ENCODE measurements around the gene NRIP1.

Gene NRIP1

DNA sequence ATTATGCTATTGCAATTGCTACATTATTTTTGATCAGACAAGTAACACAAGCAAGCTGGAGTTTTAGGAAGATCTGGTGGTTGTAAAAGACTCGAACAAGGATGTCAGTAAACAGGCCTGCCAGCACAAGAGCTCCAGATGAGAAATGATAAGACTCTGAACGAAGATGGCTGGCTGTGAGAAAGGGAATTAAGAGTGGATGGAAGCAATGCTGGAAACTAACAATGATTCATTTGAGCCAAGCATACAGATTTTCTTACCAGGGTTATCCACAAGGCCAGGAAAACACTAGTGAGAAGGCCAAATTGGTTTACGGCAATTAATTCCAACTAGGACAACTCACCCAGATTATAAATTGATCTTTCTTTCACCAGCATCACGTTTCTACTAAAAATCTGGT, 54.2 kb downstream of the NRIP1 start:
- DNase-seq (ENCODE audit: extremely low read depth, insufficient read length) = no peak
- TF ChIP-seq, protein P1, sequence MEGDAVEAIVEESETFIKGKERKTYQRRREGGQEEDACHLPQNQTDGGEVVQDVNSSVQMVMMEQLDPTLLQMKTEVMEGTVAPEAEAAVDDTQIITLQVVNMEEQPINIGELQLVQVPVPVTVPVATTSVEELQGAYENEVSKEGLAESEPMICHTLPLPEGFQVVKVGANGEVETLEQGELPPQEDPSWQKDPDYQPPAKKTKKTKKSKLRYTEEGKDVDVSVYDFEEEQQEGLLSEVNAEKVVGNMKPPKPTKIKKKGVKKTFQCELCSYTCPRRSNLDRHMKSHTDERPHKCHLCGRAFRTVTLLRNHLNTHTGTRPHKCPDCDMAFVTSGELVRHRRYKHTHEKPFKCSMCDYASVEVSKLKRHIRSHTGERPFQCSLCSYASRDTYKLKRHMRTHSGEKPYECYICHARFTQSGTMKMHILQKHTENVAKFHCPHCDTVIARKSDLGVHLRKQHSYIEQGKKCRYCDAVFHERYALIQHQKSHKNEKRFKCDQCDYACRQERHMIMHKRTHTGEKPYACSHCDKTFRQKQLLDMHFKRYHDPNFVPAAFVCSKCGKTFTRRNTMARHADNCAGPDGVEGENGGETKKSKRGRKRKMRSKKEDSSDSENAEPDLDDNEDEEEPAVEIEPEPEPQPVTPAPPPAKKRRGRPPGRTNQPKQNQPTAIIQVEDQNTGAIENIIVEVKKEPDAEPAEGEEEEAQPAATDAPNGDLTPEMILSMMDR (IDR thresholded peaks at IDR 0.05; ENCODE audit: insufficient read depth, low read length, poor library complexity, severe bottlenecking) = no peak
- Histone ChIP-seq H3K4me3 (replicated peaks; ENCODE audit: low read depth, low read length) (no peak overlapping the region), H3K36me3 (ENCODE audit: control insufficient read depth, insufficient read depth, low read length) (no peaks in the 10 kb centered on the region), H3K27me3 (replicated peaks; ENCODE audit: control insufficient read depth, insufficient read depth, low read length) (no peaks in the 10 kb centered on the region)

GRCh38 chr21:15009837-15010363, 54.9 kb downstream of the NRIP1 start:
- DNase-seq (ENCODE audit: extremely low read depth, insufficient read length) = no peak
- no peaks in the 10 kb centered on the region for H3K27me3 ChIP-seq (replicated peaks; ENCODE audit: control insufficient read depth, insufficient read depth, low read length)
- H3K4me3 ChIP-seq (replicated peaks; ENCODE audit: low read depth, low read length) = no peak overlapping the region
- H3K36me3 ChIP-seq (ENCODE audit: control insufficient read depth, insufficient read depth, low read length) = no peaks in the 10 kb centered on the region
- TF ChIP-seq, protein P1 (IDR thresholded peaks at IDR 0.05; ENCODE audit: insufficient read depth, low read length, poor library complexity, severe bottlenecking) = no peak

DNA sequence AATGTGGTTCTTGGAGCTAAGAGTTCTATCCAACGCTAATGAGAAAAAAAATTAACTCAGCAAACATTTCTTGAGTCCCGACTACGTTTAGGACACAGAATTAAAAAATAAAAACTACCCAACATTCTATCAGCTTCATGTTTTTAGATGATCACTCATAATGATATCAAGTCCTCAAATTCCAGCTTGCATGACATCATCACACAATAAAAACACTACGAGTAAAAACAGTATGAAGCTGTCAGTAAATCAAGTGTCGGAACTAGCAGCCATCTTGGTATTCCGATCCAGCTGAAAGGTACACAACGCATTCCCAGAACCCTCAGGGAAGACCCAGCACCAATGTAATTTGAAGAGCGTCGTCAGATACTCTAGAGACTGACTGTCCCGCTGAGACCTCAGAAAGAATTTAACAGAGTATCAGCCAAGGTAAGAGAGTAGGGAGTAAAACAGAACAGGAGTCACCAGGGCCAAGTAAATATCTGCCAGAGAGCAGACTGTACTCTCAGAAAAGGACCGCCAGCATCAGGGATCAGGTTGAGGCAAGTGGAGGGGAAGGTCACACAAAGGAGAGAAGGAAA, 57.0 kb downstream of the NRIP1 start:
- TF ChIP-seq, protein P1 (IDR thresholded peaks at IDR 0.05; ENCODE audit: insufficient read depth, low read length, poor library complexity, severe bottlenecking) = no peak
- no peak for DNase-seq (ENCODE audit: extremely low read depth, insufficient read length)
- H3K4me3 ChIP-seq (replicated peaks; ENCODE audit: low read depth, low read length) = no peak overlapping the region
- no peaks in the 10 kb centered on the region for H3K36me3 ChIP-seq (ENCODE audit: control insufficient read depth, insufficient read depth, low read length)
- H3K27me3 ChIP-seq (replicated peaks; ENCODE audit: control insufficient read depth, insufficient read depth, low read length) = no peaks in the 10 kb centered on the region

GRCh38 chr21:15006594-15007230, 58.1 kb downstream of the NRIP1 start:
- H3K4me3 ChIP-seq (replicated peaks; ENCODE audit: low read depth, low read length) = no peak overlapping the region
- DNase-seq (ENCODE audit: extremely low read depth, insufficient read length) = no peak
- TF ChIP-seq, protein P1 (IDR thresholded peaks at IDR 0.05; ENCODE audit: insufficient read depth, low read length, poor library complexity, severe bottlenecking) = no peak
- no peaks in the 10 kb centered on the region for H3K36me3 ChIP-seq (ENCODE audit: control insufficient read depth, insufficient read depth, low read length)
- H3K27me3 ChIP-seq (replicated peaks; ENCODE audit: control insufficient read depth, insufficient read depth, low read length) = no peaks in the 10 kb centered on the region

DNA sequence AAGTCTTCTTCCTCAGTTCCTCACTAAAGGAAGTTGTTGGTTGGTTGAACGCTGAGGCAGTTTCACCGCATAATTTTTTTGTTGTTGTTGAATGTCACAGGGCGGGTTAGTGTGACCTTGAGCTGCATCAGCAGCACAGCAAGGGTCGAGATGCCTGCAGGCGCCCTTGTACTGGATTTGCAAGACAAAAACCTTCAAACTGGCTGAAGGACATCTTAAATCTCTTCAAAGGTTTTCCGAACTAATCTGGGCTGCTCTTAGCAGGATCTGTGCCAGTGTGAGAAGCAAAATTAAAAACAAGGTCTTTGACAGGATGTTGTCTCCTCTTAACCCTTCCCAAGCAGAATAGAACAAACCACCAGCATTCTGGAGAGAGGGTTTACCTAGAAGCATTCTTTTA, 59.4 kb downstream of the NRIP1 start:
- DNase-seq (ENCODE audit: extremely low read depth, insufficient read length) = no peak
- H3K4me3 ChIP-seq (replicated peaks; ENCODE audit: low read depth, low read length) = no peak overlapping the region
- TF ChIP-seq, protein P1 (IDR thresholded peaks at IDR 0.05; ENCODE audit: insufficient read depth, low read length, poor library complexity, severe bottlenecking) = no peak
- H3K36me3 ChIP-seq (ENCODE audit: control insufficient read depth, insufficient read depth, low read length) = no peaks in the 10 kb centered on the region
- H3K27me3 ChIP-seq (replicated peaks; ENCODE audit: control insufficient read depth, insufficient read depth, low read length) = no peaks in the 10 kb centered on the region
